Caco-2 (cell line): ENCODE data around the gene TWNK. TPM values are rescaled to one million over a fixed set of nuclear protein-coding genes. Genes with fewer than 3 reads are reported as not detected.

Experiments
- BruUV-seq: library from RNA; stranded (reverse); fragments of 400-500 nt; replicated peaks from 2 replicates; lab custom pipeline; 2021; lab: Mats Ljungman, UMichigan
- CTCF ChIA-PET: fragments of 300-600 bp; sonication (Branson Sonifier 250); formaldehyde crosslinking; loops from one replicate; lab custom pipeline; 2022; ENCODE audit warnings: antibody characterized with exemption; lab: Charles Lee
- POLR2A ChIA-PET: fragments of 300-600 bp; sonication (Branson Sonifier 250); formaldehyde crosslinking; loops from one replicate; lab custom pipeline; 2022; ENCODE audit warnings: antibody characterized with exemption; lab: Charles Lee
- DNase-seq, 2 experiments: peaks; one replicate each; pipeline versions ENCODE4 v3.0.0 to v3.0.0-alpha.2; 2020 to 2022
- H3K27me3 ChIP-seq: replicated peaks from 2 replicates; pipeline ENCODE4 v1.6.0; 2011; ENCODE audit warnings: low read length; ENCODE audit not compliant: control insufficient read depth, insufficient read depth
- H3K36me3 ChIP-seq: 2 replicates; pipeline ENCODE4 v1.5.1; 2011; ENCODE audit warnings: low read length; ENCODE audit not compliant: control insufficient read depth, insufficient read depth
- H3K4me1 ChIP-seq: fragments of 250-450 bp; sonication (Bioruptor Pico); 2 replicates; pipeline ENCODE4 v1.5.1; 2020; ENCODE audit warnings: mild to moderate bottlenecking
- H3K4me3 ChIP-seq: 2 replicates; pipeline ENCODE4 v1.5.1; 2011; ENCODE audit warnings: low read depth, mild to moderate bottlenecking, control low read depth, low read length
- H3K9me3 ChIP-seq: fragments of 250-450 bp; sonication (Bioruptor Pico); 2 replicates; pipeline ENCODE4 v1.5.1; 2020; ENCODE audit warnings: mild to moderate bottlenecking, moderate library complexity
- H3K27ac Mint-ChIP-seq: one replicate; pipeline ENCODE4 v1.8.0; 2022; ENCODE audit warnings: mixed read lengths; ENCODE audit not compliant: unreplicated experiment
- H3K27me3 Mint-ChIP-seq: one replicate; pipeline ENCODE4 v1.8.0; 2022; ENCODE audit warnings: mixed read lengths; ENCODE audit not compliant: insufficient read depth, unreplicated experiment
- H3K36me3 Mint-ChIP-seq: one replicate; pipeline ENCODE4 v1.8.0; 2022; ENCODE audit warnings: mild to moderate bottlenecking, mixed read lengths; ENCODE audit not compliant: insufficient read depth, unreplicated experiment
- H3K4me1 Mint-ChIP-seq: one replicate; pipeline ENCODE4 v1.8.0; 2022; ENCODE audit warnings: low read depth, mixed read lengths; ENCODE audit not compliant: unreplicated experiment
- H3K4me3 Mint-ChIP-seq: one replicate; pipeline ENCODE4 v1.8.0; 2022; ENCODE audit warnings: mild to moderate bottlenecking, moderate library complexity, mixed read lengths; ENCODE audit not compliant: unreplicated experiment
- H3K9me3 Mint-ChIP-seq: one replicate; pipeline ENCODE4 v1.8.0; 2022; ENCODE audit warnings: mixed read lengths; ENCODE audit not compliant: unreplicated experiment
- intact Hi-C: fragments of 100-400 bp; cut with micrococcal nuclease; formaldehyde crosslinking; loops from one replicate; pipeline ENCODE4 v1.10.0; 2022; ENCODE audit not compliant: unreplicated experiment
- total RNA-seq: library from RNA; stranded (reverse); gene quantifications from 2 replicates; pipeline ENCODE4 v1.2.3, GENCODE V29; 2022
- TF ChIP-seq, protein P1 (sequence below), 2 experiments: fragments of 200-600 bp in 1 of 2; IDR thresholded peaks; 1 replicate in 1 of 2; 2 replicates in 1 of 2; pipeline versions ENCODE4 v1.5.1 to v1.8.0; 2011 to 2022; ENCODE audit warnings: antibody characterized with exemption in 1 of 2, control low read depth in 1 of 2, inconsistent platforms in 1 of 2, low read depth in 1 of 2, low read length in 1 of 2, mild to moderate bottlenecking in 1 of 2, moderate library complexity in 1 of 2; ENCODE audit not compliant: insufficient read depth in 1 of 2, severe bottlenecking in 1 of 2, unreplicated experiment in 1 of 2

Gene TWNK
- total RNA-seq, 1 experiment from 2014 or later, result 29.8 TPM

DNA sequence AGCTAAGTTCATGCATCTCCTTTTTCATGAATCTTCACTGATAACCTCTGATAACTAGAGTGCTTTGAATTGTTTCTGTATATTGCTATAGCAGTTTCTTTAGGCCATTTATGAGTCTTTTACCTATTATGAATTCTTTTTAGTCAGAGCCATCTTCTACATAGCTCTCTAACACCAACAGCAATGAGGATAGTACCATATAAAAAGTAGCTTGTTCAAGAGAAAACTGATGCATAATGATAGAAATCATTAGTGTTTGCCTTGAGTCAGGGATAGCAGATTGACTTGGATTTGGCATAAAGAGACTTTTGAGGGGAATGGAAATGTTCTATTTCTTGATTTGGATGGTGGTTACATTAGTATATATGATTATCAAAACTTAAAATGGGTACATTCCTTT lies 43.8 kb upstream of the TWNK start:
- CTCF ChIA-PET, result interaction anchor here (0.5 to 0.6 kb wide), 2 partner anchors 11 to 198 kb away, joined by 3 read pairs; no protein-coding TSS in a partner anchor
- POLR2A ChIA-PET, result no interaction called here
- TF ChIP-seq, protein P1, sequence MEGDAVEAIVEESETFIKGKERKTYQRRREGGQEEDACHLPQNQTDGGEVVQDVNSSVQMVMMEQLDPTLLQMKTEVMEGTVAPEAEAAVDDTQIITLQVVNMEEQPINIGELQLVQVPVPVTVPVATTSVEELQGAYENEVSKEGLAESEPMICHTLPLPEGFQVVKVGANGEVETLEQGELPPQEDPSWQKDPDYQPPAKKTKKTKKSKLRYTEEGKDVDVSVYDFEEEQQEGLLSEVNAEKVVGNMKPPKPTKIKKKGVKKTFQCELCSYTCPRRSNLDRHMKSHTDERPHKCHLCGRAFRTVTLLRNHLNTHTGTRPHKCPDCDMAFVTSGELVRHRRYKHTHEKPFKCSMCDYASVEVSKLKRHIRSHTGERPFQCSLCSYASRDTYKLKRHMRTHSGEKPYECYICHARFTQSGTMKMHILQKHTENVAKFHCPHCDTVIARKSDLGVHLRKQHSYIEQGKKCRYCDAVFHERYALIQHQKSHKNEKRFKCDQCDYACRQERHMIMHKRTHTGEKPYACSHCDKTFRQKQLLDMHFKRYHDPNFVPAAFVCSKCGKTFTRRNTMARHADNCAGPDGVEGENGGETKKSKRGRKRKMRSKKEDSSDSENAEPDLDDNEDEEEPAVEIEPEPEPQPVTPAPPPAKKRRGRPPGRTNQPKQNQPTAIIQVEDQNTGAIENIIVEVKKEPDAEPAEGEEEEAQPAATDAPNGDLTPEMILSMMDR (IDR thresholded peaks at IDR 0.05; ENCODE audit: insufficient read depth in 1 of 2, low read depth in 1 of 2, low read length in 1 of 2, severe bottlenecking in 1 of 2, unreplicated experiment in 1 of 2), result no peak
- H3K4me3 Mint-ChIP-seq, result no peak overlapping the region
- intact Hi-C loops, result no loop called here
- H3K27ac Mint-ChIP-seq, result no peak overlapping the region
- Histone ChIP-seq H3K4me3 (no peak overlapping the region), H3K27me3 (no peaks in the 10 kb centered on the region), H3K36me3 (peaks cover 1% of the 10 kb centered on the region; the same call in 1 of the 2 replicates), H3K9me3 (no peaks in the 10 kb centered on the region), H3K4me1 (no peaks in the 10 kb centered on the region)
- H3K27me3 Mint-ChIP-seq, result no peaks in the 10 kb centered on the region
- peaks cover 51% of the 10 kb centered on the region for H3K36me3 Mint-ChIP-seq
- DNase-seq, result no peak
- no peaks in the 10 kb centered on the region for H3K9me3 Mint-ChIP-seq
- H3K4me1 Mint-ChIP-seq, result no peaks in the 10 kb centered on the region
- BruUV-seq, result no TSS peak

DNA sequence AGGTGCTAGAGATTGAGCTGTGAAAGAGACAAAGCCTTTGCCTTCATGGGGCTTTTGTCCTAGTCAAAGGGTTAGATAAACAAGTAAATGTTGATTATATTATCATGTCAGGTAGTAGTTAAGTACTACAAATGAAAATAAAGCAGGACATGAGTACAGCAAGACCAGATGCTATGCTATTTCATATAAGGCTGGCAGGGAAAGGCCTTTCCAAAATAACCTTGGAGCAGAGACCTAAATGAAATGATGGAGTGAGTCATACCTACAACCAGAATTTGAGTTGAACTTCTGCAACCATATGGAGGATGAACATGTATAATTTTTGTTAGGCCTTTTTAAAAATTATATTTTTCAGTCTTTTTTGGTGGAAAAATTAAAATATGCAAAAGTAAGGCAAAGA lies 41.6 kb upstream of the TWNK start:
- BruUV-seq, result no TSS peak
- peaks cover 46% of the 10 kb centered on the region for H3K36me3 Mint-ChIP-seq
- H3K27ac Mint-ChIP-seq, result no peak overlapping the region
- no peak overlapping the region for H3K4me3 ChIP-seq
- no peaks in the 10 kb centered on the region for H3K27me3 ChIP-seq
- H3K4me1 Mint-ChIP-seq, result no peaks in the 10 kb centered on the region
- no peaks in the 10 kb centered on the region for H3K9me3 Mint-ChIP-seq
- no peak for DNase-seq
- H3K36me3 ChIP-seq, result peaks cover 1% of the 10 kb centered on the region; the same call in 1 of the 2 replicates
- intact Hi-C loops, result no loop called here
- CTCF ChIA-PET, result no interaction called here
- H3K4me1 ChIP-seq, result no peaks in the 10 kb centered on the region
- H3K27me3 Mint-ChIP-seq, result no peaks in the 10 kb centered on the region
- H3K4me3 Mint-ChIP-seq, result no peak overlapping the region
- TF ChIP-seq, protein P1 (IDR thresholded peaks at IDR 0.05; ENCODE audit: insufficient read depth in 1 of 2, low read depth in 1 of 2, low read length in 1 of 2, severe bottlenecking in 1 of 2, unreplicated experiment in 1 of 2), result no peak
- POLR2A ChIA-PET, result no interaction called here
- no peaks in the 10 kb centered on the region for H3K9me3 ChIP-seq

DNA sequence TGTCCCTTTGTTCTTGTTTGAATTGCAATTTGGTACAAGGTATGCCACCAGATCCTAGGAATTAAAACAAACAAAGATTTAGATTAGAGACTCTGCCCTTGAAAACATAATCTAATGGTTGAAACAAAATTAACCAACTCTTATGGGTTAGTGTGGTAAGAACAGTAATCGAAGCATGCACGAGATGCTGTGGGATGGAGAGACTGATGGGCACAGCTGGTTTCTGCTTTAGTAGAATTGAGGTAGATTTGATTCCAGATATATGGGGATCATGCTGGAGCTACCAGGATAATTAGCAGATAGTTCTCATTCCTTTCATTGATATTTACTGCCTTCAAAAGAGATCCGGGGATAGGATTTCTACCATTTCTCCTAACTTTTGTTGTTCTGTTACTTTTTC lies 38.4 kb upstream of the TWNK start:
- peaks cover 4% of the 10 kb centered on the region; the same call in 1 of the 2 replicates for H3K36me3 ChIP-seq
- H3K4me1 ChIP-seq, result no peaks in the 10 kb centered on the region
- no peak for DNase-seq
- no peaks in the 10 kb centered on the region for H3K9me3 ChIP-seq
- TF ChIP-seq, protein P1 (IDR thresholded peaks at IDR 0.05; ENCODE audit: insufficient read depth in 1 of 2, low read depth in 1 of 2, low read length in 1 of 2, severe bottlenecking in 1 of 2, unreplicated experiment in 1 of 2), result no peak
- no peak overlapping the region for H3K27ac Mint-ChIP-seq
- no peaks in the 10 kb centered on the region for H3K27me3 Mint-ChIP-seq
- H3K27me3 ChIP-seq, result no peaks in the 10 kb centered on the region
- BruUV-seq, result no TSS peak
- no peak overlapping the region for H3K4me3 ChIP-seq
- H3K4me3 Mint-ChIP-seq, result no peak overlapping the region
- intact Hi-C loops, result no loop called here
- H3K9me3 Mint-ChIP-seq, result no peaks in the 10 kb centered on the region
- CTCF ChIA-PET, result no interaction called here
- no peaks in the 10 kb centered on the region for H3K4me1 Mint-ChIP-seq
- POLR2A ChIA-PET, result no interaction called here
- H3K36me3 Mint-ChIP-seq, result peaks cover 34% of the 10 kb centered on the region
